GM23338 (cell line): ENCODE data around the gene BLOC1S1. TPM values are rescaled to one million over a fixed set of nuclear protein-coding genes. Genes with fewer than 3 reads are reported as not detected.

Source experiments
- EZH2 ChIP-seq: fragments of 200-600 bp; sonication (generic); IDR thresholded peaks from one replicate; pipeline ENCODE4 v1.8.0; 2017; ENCODE audit warnings: antibody characterized with exemption, mild to moderate bottlenecking, low read depth; ENCODE audit not compliant: unreplicated experiment
- EZH2phosphoT487 ChIP-seq: fragments of 200-600 bp; sonication (generic); IDR thresholded peaks from one replicate; pipeline ENCODE4 v1.8.1; 2018; ENCODE audit warnings: antibody characterized with exemption; ENCODE audit not compliant: unreplicated experiment
- NANOG ChIP-seq: IDR thresholded peaks from 2 replicates; pipeline ENCODE4 v1.6.1; 2016; ENCODE audit warnings: antibody characterized with exemption, borderline replicate concordance
- polyA plus RNA-seq: library from polyadenylated mRNA; unstranded; fragments of >200 nt; fragmentation: Nextera tagmentation; extraction: Ambion mirVana; gene quantifications from 2 replicates; pipeline ENCODE4 v1.2.1, GENCODE V29; 2016
- total RNA-seq: library from RNA; depleted of rRNA; stranded (reverse); fragments of >200 nt; shearing (Covaris generic); gene quantifications from 2 replicates; pipeline ENCODE4 v1.2.3, GENCODE V29; 2014
- TF ChIP-seq, protein P1 (sequence below): IDR thresholded peaks from one replicate; pipeline ENCODE4 v1.6.1; 2018; ENCODE audit warnings: antibody characterized with exemption; ENCODE audit not compliant: unreplicated experiment
- TF ChIP-seq, protein P2 (sequence below): fragments of 250-450 bp; sonication (Bioruptor Pico); IDR thresholded peaks from 2 replicates; pipeline ENCODE4 v1.5.0; 2020; ENCODE audit warnings: mild to moderate bottlenecking, moderate library complexity

BLOC1S1 gene
- total and polyA plus RNA-seq, 2 experiments from 2014 or later = 68.3 to 174 TPM

DNA sequence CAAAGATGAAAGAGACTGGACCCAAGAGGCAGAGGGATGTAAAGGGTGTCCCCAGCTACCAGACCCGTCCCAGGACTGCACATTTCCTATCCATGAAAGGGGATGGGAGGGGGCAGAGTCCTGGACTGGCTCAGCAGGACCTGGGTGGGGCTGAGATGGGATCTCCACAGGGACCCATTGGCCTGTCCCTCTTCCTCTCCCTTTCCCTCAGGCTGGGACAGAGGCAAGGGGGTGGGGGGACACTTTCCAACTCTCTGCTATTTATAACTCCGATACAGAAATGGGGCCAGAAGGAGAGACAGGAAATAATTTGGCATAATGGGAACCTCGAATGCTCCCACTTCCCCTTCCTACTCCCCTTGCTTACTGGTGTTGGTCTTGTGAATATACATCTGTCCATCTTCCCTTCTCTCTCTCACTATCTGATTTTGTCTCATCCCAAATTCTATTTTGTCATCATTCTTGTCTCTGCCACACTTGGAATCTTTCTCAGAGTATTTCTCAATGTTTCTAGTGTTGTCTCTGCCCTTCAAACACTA, 7.1 kb upstream of the BLOC1S1 start (continued):
- TF ChIP-seq, protein P1, sequence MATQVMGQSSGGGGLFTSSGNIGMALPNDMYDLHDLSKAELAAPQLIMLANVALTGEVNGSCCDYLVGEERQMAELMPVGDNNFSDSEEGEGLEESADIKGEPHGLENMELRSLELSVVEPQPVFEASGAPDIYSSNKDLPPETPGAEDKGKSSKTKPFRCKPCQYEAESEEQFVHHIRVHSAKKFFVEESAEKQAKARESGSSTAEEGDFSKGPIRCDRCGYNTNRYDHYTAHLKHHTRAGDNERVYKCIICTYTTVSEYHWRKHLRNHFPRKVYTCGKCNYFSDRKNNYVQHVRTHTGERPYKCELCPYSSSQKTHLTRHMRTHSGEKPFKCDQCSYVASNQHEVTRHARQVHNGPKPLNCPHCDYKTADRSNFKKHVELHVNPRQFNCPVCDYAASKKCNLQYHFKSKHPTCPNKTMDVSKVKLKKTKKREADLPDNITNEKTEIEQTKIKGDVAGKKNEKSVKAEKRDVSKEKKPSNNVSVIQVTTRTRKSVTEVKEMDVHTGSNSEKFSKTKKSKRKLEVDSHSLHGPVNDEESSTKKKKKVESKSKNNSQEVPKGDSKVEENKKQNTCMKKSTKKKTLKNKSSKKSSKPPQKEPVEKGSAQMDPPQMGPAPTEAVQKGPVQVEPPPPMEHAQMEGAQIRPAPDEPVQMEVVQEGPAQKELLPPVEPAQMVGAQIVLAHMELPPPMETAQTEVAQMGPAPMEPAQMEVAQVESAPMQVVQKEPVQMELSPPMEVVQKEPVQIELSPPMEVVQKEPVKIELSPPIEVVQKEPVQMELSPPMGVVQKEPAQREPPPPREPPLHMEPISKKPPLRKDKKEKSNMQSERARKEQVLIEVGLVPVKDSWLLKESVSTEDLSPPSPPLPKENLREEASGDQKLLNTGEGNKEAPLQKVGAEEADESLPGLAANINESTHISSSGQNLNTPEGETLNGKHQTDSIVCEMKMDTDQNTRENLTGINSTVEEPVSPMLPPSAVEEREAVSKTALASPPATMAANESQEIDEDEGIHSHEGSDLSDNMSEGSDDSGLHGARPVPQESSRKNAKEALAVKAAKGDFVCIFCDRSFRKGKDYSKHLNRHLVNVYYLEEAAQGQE = no peak
- TF ChIP-seq NANOG = no peak
- TF ChIP-seq, protein P2, sequence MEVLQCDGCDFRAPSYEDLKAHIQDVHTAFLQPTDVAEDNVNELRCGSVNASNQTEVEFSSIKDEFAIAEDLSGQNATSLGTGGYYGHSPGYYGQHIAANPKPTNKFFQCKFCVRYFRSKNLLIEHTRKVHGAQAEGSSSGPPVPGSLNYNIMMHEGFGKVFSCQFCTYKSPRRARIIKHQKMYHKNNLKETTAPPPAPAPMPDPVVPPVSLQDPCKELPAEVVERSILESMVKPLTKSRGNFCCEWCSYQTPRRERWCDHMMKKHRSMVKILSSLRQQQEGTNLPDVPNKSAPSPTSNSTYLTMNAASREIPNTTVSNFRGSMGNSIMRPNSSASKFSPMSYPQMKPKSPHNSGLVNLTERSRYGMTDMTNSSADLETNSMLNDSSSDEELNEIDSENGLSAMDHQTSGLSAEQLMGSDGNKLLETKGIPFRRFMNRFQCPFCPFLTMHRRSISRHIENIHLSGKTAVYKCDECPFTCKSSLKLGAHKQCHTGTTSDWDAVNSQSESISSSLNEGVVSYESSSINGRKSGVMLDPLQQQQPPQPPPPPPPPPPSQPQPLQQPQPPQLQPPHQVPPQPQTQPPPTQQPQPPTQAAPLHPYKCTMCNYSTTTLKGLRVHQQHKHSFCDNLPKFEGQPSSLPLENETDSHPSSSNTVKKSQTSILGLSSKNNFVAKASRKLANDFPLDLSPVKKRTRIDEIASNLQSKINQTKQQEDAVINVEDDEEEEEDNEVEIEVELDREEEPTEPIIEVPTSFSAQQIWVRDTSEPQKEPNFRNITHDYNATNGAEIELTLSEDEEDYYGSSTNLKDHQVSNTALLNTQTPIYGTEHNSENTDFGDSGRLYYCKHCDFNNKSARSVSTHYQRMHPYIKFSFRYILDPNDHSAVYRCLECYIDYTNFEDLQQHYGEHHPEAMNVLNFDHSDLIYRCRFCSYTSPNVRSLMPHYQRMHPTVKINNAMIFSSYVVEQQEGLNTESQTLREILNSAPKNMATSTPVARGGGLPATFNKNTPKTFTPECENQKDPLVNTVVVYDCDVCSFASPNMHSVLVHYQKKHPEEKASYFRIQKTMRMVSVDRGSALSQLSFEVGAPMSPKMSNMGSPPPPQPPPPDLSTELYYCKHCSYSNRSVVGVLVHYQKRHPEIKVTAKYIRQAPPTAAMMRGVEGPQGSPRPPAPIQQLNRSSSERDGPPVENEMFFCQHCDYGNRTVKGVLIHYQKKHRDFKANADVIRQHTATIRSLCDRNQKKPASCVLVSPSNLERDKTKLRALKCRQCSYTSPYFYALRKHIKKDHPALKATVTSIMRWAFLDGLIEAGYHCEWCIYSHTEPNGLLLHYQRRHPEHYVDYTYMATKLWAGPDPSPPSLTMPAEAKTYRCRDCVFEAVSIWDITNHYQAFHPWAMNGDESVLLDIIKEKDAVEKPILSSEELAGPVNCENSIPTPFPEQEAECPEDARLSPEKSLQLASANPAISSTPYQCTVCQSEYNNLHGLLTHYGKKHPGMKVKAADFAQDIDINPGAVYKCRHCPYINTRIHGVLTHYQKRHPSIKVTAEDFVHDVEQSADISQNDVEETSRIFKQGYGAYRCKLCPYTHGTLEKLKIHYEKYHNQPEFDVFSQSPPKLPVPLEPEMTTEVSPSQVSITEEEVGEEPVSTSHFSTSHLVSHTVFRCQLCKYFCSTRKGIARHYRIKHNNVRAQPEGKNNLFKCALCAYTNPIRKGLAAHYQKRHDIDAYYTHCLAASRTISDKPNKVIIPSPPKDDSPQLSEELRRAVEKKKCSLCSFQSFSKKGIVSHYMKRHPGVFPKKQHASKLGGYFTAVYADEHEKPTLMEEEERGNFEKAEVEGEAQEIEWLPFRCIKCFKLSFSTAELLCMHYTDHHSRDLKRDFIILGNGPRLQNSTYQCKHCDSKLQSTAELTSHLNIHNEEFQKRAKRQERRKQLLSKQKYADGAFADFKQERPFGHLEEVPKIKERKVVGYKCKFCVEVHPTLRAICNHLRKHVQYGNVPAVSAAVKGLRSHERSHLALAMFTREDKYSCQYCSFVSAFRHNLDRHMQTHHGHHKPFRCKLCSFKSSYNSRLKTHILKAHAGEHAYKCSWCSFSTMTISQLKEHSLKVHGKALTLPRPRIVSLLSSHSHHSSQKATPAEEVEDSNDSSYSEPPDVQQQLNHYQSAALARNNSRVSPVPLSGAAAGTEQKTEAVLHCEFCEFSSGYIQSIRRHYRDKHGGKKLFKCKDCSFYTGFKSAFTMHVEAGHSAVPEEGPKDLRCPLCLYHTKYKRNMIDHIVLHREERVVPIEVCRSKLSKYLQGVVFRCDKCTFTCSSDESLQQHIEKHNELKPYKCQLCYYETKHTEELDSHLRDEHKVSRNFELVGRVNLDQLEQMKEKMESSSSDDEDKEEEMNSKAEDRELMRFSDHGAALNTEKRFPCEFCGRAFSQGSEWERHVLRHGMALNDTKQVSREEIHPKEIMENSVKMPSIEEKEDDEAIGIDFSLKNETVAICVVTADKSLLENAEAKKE (CRISPR knock-in tag) = no peak
- no peak for TF ChIP-seq EZH2phosphoT487
- no peak for TF ChIP-seq EZH2
